Endodermal cell (in vitro differentiated cells): ENCODE data around the gene DDAH1. TPM values are rescaled to one million over a fixed set of nuclear protein-coding genes. Genes with fewer than 3 reads are reported as not detected.

Source experiments
- DNase-seq: peaks from one replicate; pipeline ENCODE4 v3.0.0-alpha.2; 2017
- H3K27ac ChIP-seq: 2 replicates; pipeline ENCODE4 v1.5.1; 2013; ENCODE audit warnings: mild to moderate bottlenecking, low read depth, low read length, moderate library complexity
- H3K27me3 ChIP-seq: 2 replicates; pipeline ENCODE4 v1.6.1; 2013; ENCODE audit warnings: mild to moderate bottlenecking, low read length, moderate library complexity; ENCODE audit not compliant: insufficient read depth, control insufficient read depth, poor library complexity, severe bottlenecking
- H3K36me3 ChIP-seq: 2 replicates; pipeline ENCODE4 v1.7.0; 2013; ENCODE audit warnings: mild to moderate bottlenecking, low read length, moderate library complexity; ENCODE audit not compliant: control insufficient read depth, insufficient read depth
- H3K4me1 ChIP-seq: one replicate; pipeline ENCODE4 v1.7.0; 2013; ENCODE audit warnings: low read length; ENCODE audit not compliant: control insufficient read depth, insufficient read depth
- H3K4me3 ChIP-seq: 2 replicates; pipeline ENCODE4 v1.5.1; 2013; ENCODE audit warnings: mild to moderate bottlenecking, low read length, moderate library complexity
- H3K9ac ChIP-seq: 2 replicates; pipeline ENCODE4 v1.6.1; 2013; ENCODE audit warnings: mild to moderate bottlenecking, low read length, moderate library complexity; ENCODE audit not compliant: poor library complexity, severe bottlenecking; ENCODE audit errors: extremely low read depth
- H3K9me3 ChIP-seq: 2 replicates; pipeline ENCODE4 v1.6.1; 2013; ENCODE audit warnings: mild to moderate bottlenecking, low read length, moderate library complexity; ENCODE audit not compliant: control insufficient read depth
- H3K27ac Mint-ChIP-seq: 2 replicates; pipeline ENCODE4 v1.8.0; 2020; ENCODE audit warnings: mixed read lengths
- H3K27me3 Mint-ChIP-seq: 2 replicates; pipeline ENCODE4 v1.8.0; 2021; ENCODE audit warnings: mild to moderate bottlenecking, mixed read lengths; ENCODE audit not compliant: insufficient read depth
- H3K36me3 Mint-ChIP-seq: 2 replicates; pipeline ENCODE4 v1.8.0; 2020; ENCODE audit warnings: low read depth, mixed read lengths
- H3K4me1 Mint-ChIP-seq: 2 replicates; pipeline ENCODE4 v1.8.0; 2020; ENCODE audit warnings: mixed read lengths
- H3K4me3 Mint-ChIP-seq: 2 replicates; pipeline ENCODE4 v1.8.0; 2020; ENCODE audit warnings: mild to moderate bottlenecking, moderate library complexity, mixed read lengths
- H3K9me3 Mint-ChIP-seq: 2 replicates; pipeline ENCODE4 v1.8.0; 2020; ENCODE audit warnings: mild to moderate bottlenecking, mixed read lengths
- WGBS, 2 experiments: methylation state at CpG; one replicate each; pipeline versions ENCODE4 v1.1.5 to v1.1.7; 2013; ENCODE audit warnings: missing lambda C conversion rate in 2 of 2, mixed read lengths in 1 of 2; ENCODE audit not compliant: insufficient coverage in 1 of 2, insufficient read length in 1 of 2; 5-methylcytosine and 5-hydroxymethylcytosine counted together
- total RNA-seq, 2 donors: library from RNA; stranded (reverse); fragmentation: NEBNext Ultra II Directional in 1 of 2; extraction: Animal tissue kit (Norgen Biotek cat#: 25700) in 1 of 2; gene quantifications; 2 replicates in 1 of 2; 3 replicates in 1 of 2; pipeline ENCODE4 v1.2.1, GENCODE V29; 2021
- TF ChIP-seq, protein P1 (sequence below): fragments of 200-600 bp; sonication (generic); conservative IDR thresholded peaks from 2 replicates; pipeline ENCODE4 v1.5.0; 2021; ENCODE audit warnings: antibody characterized with exemption, mild to moderate bottlenecking

The DDAH1 gene
- total RNA-seq, 2 donors from 2014 or later = 16.3 to 22.8 TPM

DNA sequence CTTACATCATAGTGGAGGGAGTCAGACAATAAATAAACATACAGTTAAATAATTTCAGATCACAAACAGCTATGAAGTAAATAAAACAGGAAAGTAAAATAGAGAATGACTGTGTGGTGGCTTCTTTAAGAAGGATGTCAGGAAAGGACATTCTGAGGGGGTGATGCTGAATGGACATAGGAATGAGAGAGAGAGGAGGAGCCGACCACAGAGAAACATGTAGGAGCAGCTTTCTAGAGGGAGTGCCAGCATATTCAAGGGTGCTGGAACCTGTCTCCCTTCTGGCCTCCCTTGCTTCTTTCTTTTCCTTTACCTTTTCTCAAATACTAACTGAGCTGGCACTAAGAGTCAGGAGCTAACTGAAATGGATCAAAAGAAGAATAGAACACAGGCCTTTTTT is 168.0 kb downstream of the DDAH1 start:
- H3K4me1 Mint-ChIP-seq = peaks cover 11% of the 10 kb centered on the region
- no peaks in the 10 kb centered on the region for H3K36me3 Mint-ChIP-seq
- no peaks in the 10 kb centered on the region for H3K9me3 ChIP-seq
- H3K27ac ChIP-seq = no peak overlapping the region
- H3K36me3 ChIP-seq = no peaks in the 10 kb centered on the region
- no peak overlapping the region for H3K9ac ChIP-seq
- H3K4me3 Mint-ChIP-seq = no peak overlapping the region
- H3K27me3 Mint-ChIP-seq = no peaks in the 10 kb centered on the region
- peak overlapping the region; percentile 1 for H3K27ac Mint-ChIP-seq
- TF ChIP-seq, protein P1, sequence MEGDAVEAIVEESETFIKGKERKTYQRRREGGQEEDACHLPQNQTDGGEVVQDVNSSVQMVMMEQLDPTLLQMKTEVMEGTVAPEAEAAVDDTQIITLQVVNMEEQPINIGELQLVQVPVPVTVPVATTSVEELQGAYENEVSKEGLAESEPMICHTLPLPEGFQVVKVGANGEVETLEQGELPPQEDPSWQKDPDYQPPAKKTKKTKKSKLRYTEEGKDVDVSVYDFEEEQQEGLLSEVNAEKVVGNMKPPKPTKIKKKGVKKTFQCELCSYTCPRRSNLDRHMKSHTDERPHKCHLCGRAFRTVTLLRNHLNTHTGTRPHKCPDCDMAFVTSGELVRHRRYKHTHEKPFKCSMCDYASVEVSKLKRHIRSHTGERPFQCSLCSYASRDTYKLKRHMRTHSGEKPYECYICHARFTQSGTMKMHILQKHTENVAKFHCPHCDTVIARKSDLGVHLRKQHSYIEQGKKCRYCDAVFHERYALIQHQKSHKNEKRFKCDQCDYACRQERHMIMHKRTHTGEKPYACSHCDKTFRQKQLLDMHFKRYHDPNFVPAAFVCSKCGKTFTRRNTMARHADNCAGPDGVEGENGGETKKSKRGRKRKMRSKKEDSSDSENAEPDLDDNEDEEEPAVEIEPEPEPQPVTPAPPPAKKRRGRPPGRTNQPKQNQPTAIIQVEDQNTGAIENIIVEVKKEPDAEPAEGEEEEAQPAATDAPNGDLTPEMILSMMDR = no peak
- no peak for DNase-seq
- no peaks in the 10 kb centered on the region for H3K9me3 Mint-ChIP-seq
- no peaks in the 10 kb centered on the region for H3K4me1 ChIP-seq
- H3K27me3 ChIP-seq = no peaks in the 10 kb centered on the region
- 100% methylated on average over 1 of the region's 1 CpG; no CpG with 5 or more reads in 1 of the 2 experiments for WGBS, 2 experiments
- no peak overlapping the region for H3K4me3 ChIP-seq

GRCh38 chr1:85295654-85296053 is 169.3 kb downstream of the DDAH1 start:
- H3K27ac Mint-ChIP-seq = no peak overlapping the region
- TF ChIP-seq, protein P1 = no peak
- DNase-seq = no peak
- no peaks in the 10 kb centered on the region for H3K9me3 Mint-ChIP-seq
- H3K4me3 Mint-ChIP-seq = no peak overlapping the region
- Histone ChIP-seq H3K36me3 (no peaks in the 10 kb centered on the region), H3K27ac (no peak overlapping the region), H3K4me3 (no peak overlapping the region), H3K9me3 (no peaks in the 10 kb centered on the region), H3K9ac (no peak overlapping the region), H3K4me1 (no peaks in the 10 kb centered on the region), H3K27me3 (no peaks in the 10 kb centered on the region)
- H3K4me1 Mint-ChIP-seq = peaks cover 11% of the 10 kb centered on the region
- WGBS, 2 experiments = 77 to 88% methylated on average over 2 to 4 of the region's 4 CpGs
- no peaks in the 10 kb centered on the region for H3K27me3 Mint-ChIP-seq
- no peaks in the 10 kb centered on the region for H3K36me3 Mint-ChIP-seq

- Mint-ChIP-seq H3K27me3 (no peaks in the 10 kb centered on the region), H3K4me3 (no peak overlapping the region), H3K27ac (no peak overlapping the region), H3K4me1 (peaks cover 11% of the 10 kb centered on the region), H3K36me3 (no peaks in the 10 kb centered on the region), H3K9me3 (no peaks in the 10 kb centered on the region)
- Histone ChIP-seq H3K27ac (no peak overlapping the region), H3K9me3 (no peaks in the 10 kb centered on the region), H3K4me1 (no peaks in the 10 kb centered on the region), H3K4me3 (no peak overlapping the region), H3K27me3 (no peaks in the 10 kb centered on the region), H3K36me3 (no peaks in the 10 kb centered on the region), H3K9ac (no peak overlapping the region)
- WGBS, 2 experiments = 86 to 91% methylated on average over 2 to 3 of the region's 3 CpGs
- DNase-seq = no peak
- TF ChIP-seq, protein P1 = no peak
Observed at GRCh38 chr1:85295006-85295431, 169.9 kb downstream of the DDAH1 start.
